Body of pancreas (tissue), 4 donors: Measurements from ENCODE around the gene CCDC141.

ENCODE experiments used
- POLR2A ChIP-seq, 3 donors: fragments of 450-650 bp; IDR thresholded peaks; one replicate each; pipeline ENCODE4 v1.6.1; 2016; ENCODE audit warnings: antibody characterized with exemption in 3 of 3, mild to moderate bottlenecking in 2 of 3
- TF ChIP-seq, protein P1 (sequence below), 7 experiments: fragments of 450-650 bp in 4 of 7; fragments of 200-600 bp in 3 of 7; sonication (generic) in 3 of 7; IDR thresholded peaks; one replicate each; pipeline ENCODE4 v1.5.1; 2016 to 2019; ENCODE audit warnings: antibody characterized with exemption in 7 of 7

- TF ChIP-seq, protein P1, sequence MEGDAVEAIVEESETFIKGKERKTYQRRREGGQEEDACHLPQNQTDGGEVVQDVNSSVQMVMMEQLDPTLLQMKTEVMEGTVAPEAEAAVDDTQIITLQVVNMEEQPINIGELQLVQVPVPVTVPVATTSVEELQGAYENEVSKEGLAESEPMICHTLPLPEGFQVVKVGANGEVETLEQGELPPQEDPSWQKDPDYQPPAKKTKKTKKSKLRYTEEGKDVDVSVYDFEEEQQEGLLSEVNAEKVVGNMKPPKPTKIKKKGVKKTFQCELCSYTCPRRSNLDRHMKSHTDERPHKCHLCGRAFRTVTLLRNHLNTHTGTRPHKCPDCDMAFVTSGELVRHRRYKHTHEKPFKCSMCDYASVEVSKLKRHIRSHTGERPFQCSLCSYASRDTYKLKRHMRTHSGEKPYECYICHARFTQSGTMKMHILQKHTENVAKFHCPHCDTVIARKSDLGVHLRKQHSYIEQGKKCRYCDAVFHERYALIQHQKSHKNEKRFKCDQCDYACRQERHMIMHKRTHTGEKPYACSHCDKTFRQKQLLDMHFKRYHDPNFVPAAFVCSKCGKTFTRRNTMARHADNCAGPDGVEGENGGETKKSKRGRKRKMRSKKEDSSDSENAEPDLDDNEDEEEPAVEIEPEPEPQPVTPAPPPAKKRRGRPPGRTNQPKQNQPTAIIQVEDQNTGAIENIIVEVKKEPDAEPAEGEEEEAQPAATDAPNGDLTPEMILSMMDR (IDR thresholded peaks at IDR 0.05) = no peak
- TF ChIP-seq POLR2A (IDR thresholded peaks at IDR 0.05) = no peak
These were observed 52.9 kb downstream of the CCDC141 start for GRCh38 chr2:178997067-178997466.
